Measurements from ENCODE around the gene TES. TPM values are rescaled to one million over a fixed set of nuclear protein-coding genes. Genes with fewer than 3 reads are reported as not detected.

Gene TES
- total and polyA plus RNA-seq, 5 donors from 2014 or later, result 91.6 to 198 (median 188) TPM

- Histone ChIP-seq H3K27me3 (ENCODE audit: control insufficient read depth, insufficient read depth, low read length) (no peaks in the 10 kb centered on the region), H3K9me3 (ENCODE audit: control insufficient read depth in 2 of 2, low read length in 2 of 2) (no peaks in the 10 kb centered on the region), H3K36me3 (ENCODE audit: control insufficient read depth, insufficient read depth, low read length) (peaks cover under 1% of the 10 kb centered on the region), H3K4me1 (ENCODE audit: control insufficient read depth, insufficient read depth, low read length, poor library complexity, severe bottlenecking) (peaks cover 72% of the 10 kb centered on the region), H3K27ac (ENCODE audit: insufficient read depth, low read length, poor library complexity, severe bottlenecking) (peak overlapping the region; percentile 51), H3K4me3 (ENCODE audit: low read depth, low read length) (no peak overlapping the region)
- DNase-seq, result no peak
- H3K27me3 Mint-ChIP-seq, result no peaks in the 10 kb centered on the region
- peak overlapping the region; percentile 23 to 76 (median 76) for H3K27ac Mint-ChIP-seq
- peak overlapping the region in 2 of 4 donors; percentile 25 to 66 for H3K4me3 Mint-ChIP-seq
- peaks cover 51 to 89% (median 68%) of the 10 kb centered on the region in 4 donors for H3K4me1 Mint-ChIP-seq
- no peak for ATAC-seq (ENCODE audit: low read depth in 2 of 2)
- H3K36me3 Mint-ChIP-seq, result no peaks in the 10 kb centered on the region
- no peaks in the 10 kb centered on the region for H3K9me3 Mint-ChIP-seq
These were observed 21.2 kb downstream of the TES start for GRCh38 chr7:116231543-116231942.

GRCh38 chr7:116231949-116232348 is 21.6 kb downstream of the TES start:
- H3K4me3 Mint-ChIP-seq, result peak overlapping the region in 3 of 4 donors; percentile 4 to 66 (median 25)
- no peaks in the 10 kb centered on the region for H3K9me3 Mint-ChIP-seq
- DNase-seq, result peak in 1 of 3 donors; percentile 28
- peaks cover 49 to 87% (median 66%) of the 10 kb centered on the region in 4 donors for H3K4me1 Mint-ChIP-seq
- H3K36me3 ChIP-seq (ENCODE audit: control insufficient read depth, insufficient read depth, low read length), result peaks cover 4% of the 10 kb centered on the region
- H3K27ac ChIP-seq (ENCODE audit: insufficient read depth, low read length, poor library complexity, severe bottlenecking), result peak overlapping the region; percentile 14
- peaks cover 2% of the 10 kb centered on the region for H3K36me3 Mint-ChIP-seq
- H3K4me3 ChIP-seq (ENCODE audit: low read depth, low read length), result no peak overlapping the region
- no peaks in the 10 kb centered on the region for H3K9me3 ChIP-seq (ENCODE audit: control insufficient read depth in 2 of 2, low read length in 2 of 2)
- peaks cover 70% of the 10 kb centered on the region for H3K4me1 ChIP-seq (ENCODE audit: control insufficient read depth, insufficient read depth, low read length, poor library complexity, severe bottlenecking)
- peak overlapping the region; percentile 23 to 76 (median 76) for H3K27ac Mint-ChIP-seq
- ATAC-seq (ENCODE audit: low read depth in 2 of 2), result no peak
- no peaks in the 10 kb centered on the region for H3K27me3 Mint-ChIP-seq
- no peaks in the 10 kb centered on the region for H3K27me3 ChIP-seq (ENCODE audit: control insufficient read depth, insufficient read depth, low read length)

GRCh38 chr7:116232350-116232749 is 22.0 kb downstream of the TES start:
- Histone ChIP-seq H3K4me1 (ENCODE audit: control insufficient read depth, insufficient read depth, low read length, poor library complexity, severe bottlenecking) (peaks cover 70% of the 10 kb centered on the region), H3K4me3 (ENCODE audit: low read depth, low read length) (no peak overlapping the region), H3K36me3 (ENCODE audit: control insufficient read depth, insufficient read depth, low read length) (peaks cover 8% of the 10 kb centered on the region), H3K27ac (ENCODE audit: insufficient read depth, low read length, poor library complexity, severe bottlenecking) (no peak overlapping the region), H3K9me3 (ENCODE audit: control insufficient read depth in 2 of 2, low read length in 2 of 2) (no peaks in the 10 kb centered on the region), H3K27me3 (ENCODE audit: control insufficient read depth, insufficient read depth, low read length) (no peaks in the 10 kb centered on the region)
- ATAC-seq (ENCODE audit: low read depth in 2 of 2) (no peak), DNase-seq (no peak)
- H3K9me3 Mint-ChIP-seq, result no peaks in the 10 kb centered on the region
- H3K36me3 Mint-ChIP-seq, result peaks cover 6% of the 10 kb centered on the region
- peak overlapping the region in 2 of 3 donors; percentile 76 for H3K27ac Mint-ChIP-seq
- peaks cover 48 to 87% (median 68%) of the 10 kb centered on the region in 4 donors for H3K4me1 Mint-ChIP-seq
- no peaks in the 10 kb centered on the region for H3K27me3 Mint-ChIP-seq
- H3K4me3 Mint-ChIP-seq, result peak overlapping the region in 1 of 4 donors; percentile 2

- peaks cover 45 to 87% (median 68%) of the 10 kb centered on the region in 4 donors for H3K4me1 Mint-ChIP-seq
- no peak overlapping the region for H3K4me3 ChIP-seq (ENCODE audit: low read depth, low read length)
- ATAC-seq (ENCODE audit: low read depth in 2 of 2), result no peak
- no peak overlapping the region for H3K4me3 Mint-ChIP-seq
- H3K27ac Mint-ChIP-seq, result peak overlapping the region; percentile 14 to 76 (median 72)
- H3K27me3 ChIP-seq (ENCODE audit: control insufficient read depth, insufficient read depth, low read length), result no peaks in the 10 kb centered on the region
- peaks cover 11% of the 10 kb centered on the region for H3K36me3 Mint-ChIP-seq
- peak overlapping the region; percentile 23 for H3K27ac ChIP-seq (ENCODE audit: insufficient read depth, low read length, poor library complexity, severe bottlenecking)
- H3K9me3 Mint-ChIP-seq, result no peaks in the 10 kb centered on the region
- no peaks in the 10 kb centered on the region for H3K27me3 Mint-ChIP-seq
- no peaks in the 10 kb centered on the region for H3K9me3 ChIP-seq (ENCODE audit: control insufficient read depth in 2 of 2, low read length in 2 of 2)
- H3K36me3 ChIP-seq (ENCODE audit: control insufficient read depth, insufficient read depth, low read length), result peaks cover 13% of the 10 kb centered on the region
- peaks cover 68% of the 10 kb centered on the region for H3K4me1 ChIP-seq (ENCODE audit: control insufficient read depth, insufficient read depth, low read length, poor library complexity, severe bottlenecking)
- DNase-seq, result no peak
These were observed 22.6 kb downstream of the TES start for GRCh38 chr7:116232920-116233319.

- Histone ChIP-seq H3K36me3 (ENCODE audit: control insufficient read depth, insufficient read depth, low read length) (peaks cover 25% of the 10 kb centered on the region), H3K27ac (ENCODE audit: insufficient read depth, low read length, poor library complexity, severe bottlenecking) (no peak overlapping the region), H3K9me3 (ENCODE audit: control insufficient read depth in 2 of 2, low read length in 2 of 2) (no peaks in the 10 kb centered on the region), H3K27me3 (ENCODE audit: control insufficient read depth, insufficient read depth, low read length) (no peaks in the 10 kb centered on the region), H3K4me1 (ENCODE audit: control insufficient read depth, insufficient read depth, low read length, poor library complexity, severe bottlenecking) (peaks cover 61% of the 10 kb centered on the region), H3K4me3 (ENCODE audit: low read depth, low read length) (no peak overlapping the region)
- Mint-ChIP-seq H3K4me1 (peaks cover 45 to 84% (median 68%) of the 10 kb centered on the region in 4 donors), H3K27ac (no peak overlapping the region), H3K27me3 (no peaks in the 10 kb centered on the region), H3K9me3 (no peaks in the 10 kb centered on the region), H3K4me3 (peak overlapping the region in 2 of 4 donors; percentile 2 to 61), H3K36me3 (peaks cover 18% of the 10 kb centered on the region)
- ATAC-seq (ENCODE audit: low read depth in 2 of 2) (no peak), DNase-seq (no peak)
These were observed 24.3 kb downstream of the TES start for GRCh38 chr7:116234517-116235200.

- Mint-ChIP-seq H3K27me3 (no peaks in the 10 kb centered on the region), H3K36me3 (peaks cover 21% of the 10 kb centered on the region), H3K27ac (no peak overlapping the region), H3K4me3 (no peak overlapping the region), H3K9me3 (no peaks in the 10 kb centered on the region), H3K4me1 (peaks cover 42 to 82% (median 64%) of the 10 kb centered on the region in 4 donors)
- Histone ChIP-seq H3K9me3 (ENCODE audit: control insufficient read depth in 2 of 2, low read length in 2 of 2) (no peaks in the 10 kb centered on the region), H3K27me3 (ENCODE audit: control insufficient read depth, insufficient read depth, low read length) (no peaks in the 10 kb centered on the region), H3K4me3 (ENCODE audit: low read depth, low read length) (no peak overlapping the region), H3K4me1 (ENCODE audit: control insufficient read depth, insufficient read depth, low read length, poor library complexity, severe bottlenecking) (peaks cover 54% of the 10 kb centered on the region), H3K27ac (ENCODE audit: insufficient read depth, low read length, poor library complexity, severe bottlenecking) (peak overlapping the region; percentile 38), H3K36me3 (ENCODE audit: control insufficient read depth, insufficient read depth, low read length) (peaks cover 25% of the 10 kb centered on the region)
- no peak for DNase-seq
- no peak for ATAC-seq (ENCODE audit: low read depth in 2 of 2)
These were observed 25.0 kb downstream of the TES start for GRCh38 chr7:116235380-116235779.

- H3K4me3 ChIP-seq (ENCODE audit: low read depth, low read length), result no peak overlapping the region
- ATAC-seq (ENCODE audit: low read depth in 2 of 2) (peak; percentile 71 to 78), DNase-seq (peak; percentile 49 to 74 (median 67))
- peaks cover 25% of the 10 kb centered on the region for H3K36me3 ChIP-seq (ENCODE audit: control insufficient read depth, insufficient read depth, low read length)
- no peaks in the 10 kb centered on the region for H3K27me3 ChIP-seq (ENCODE audit: control insufficient read depth, insufficient read depth, low read length)
- peak overlapping the region; percentile 38 for H3K27ac ChIP-seq (ENCODE audit: insufficient read depth, low read length, poor library complexity, severe bottlenecking)
- H3K27ac Mint-ChIP-seq, result no peak overlapping the region
- H3K9me3 ChIP-seq (ENCODE audit: control insufficient read depth in 2 of 2, low read length in 2 of 2), result no peaks in the 10 kb centered on the region
- H3K27me3 Mint-ChIP-seq, result no peaks in the 10 kb centered on the region
- no peaks in the 10 kb centered on the region for H3K9me3 Mint-ChIP-seq
- H3K4me3 Mint-ChIP-seq, result peak overlapping the region in 2 of 4 donors; percentile 1 to 47
- peaks cover 46% of the 10 kb centered on the region for H3K4me1 ChIP-seq (ENCODE audit: control insufficient read depth, insufficient read depth, low read length, poor library complexity, severe bottlenecking)
- peaks cover 23% of the 10 kb centered on the region for H3K36me3 Mint-ChIP-seq
- H3K4me1 Mint-ChIP-seq, result peaks cover 43 to 81% (median 61%) of the 10 kb centered on the region in 4 donors
These were observed 25.8 kb downstream of the TES start for GRCh38 chr7:116236020-116236630.
